HG03175 (cell line): ENCODE measurements around the gene TRIM67.
"Not testable (repeated sequence)": the region's sequence is repeated elsewhere in the genome, so short reads cannot be mapped to it uniquely, and the experiment has no call there.

Source experiments
- ATAC-seq: cut with Tn5 transposase; IDR thresholded peaks from one replicate; pipeline ENCODE4 v1.9.1; 2021; ENCODE audit warnings: mild to moderate bottlenecking, moderate library complexity; ENCODE audit not compliant: unreplicated experiment

TRIM67 gene

DNA sequence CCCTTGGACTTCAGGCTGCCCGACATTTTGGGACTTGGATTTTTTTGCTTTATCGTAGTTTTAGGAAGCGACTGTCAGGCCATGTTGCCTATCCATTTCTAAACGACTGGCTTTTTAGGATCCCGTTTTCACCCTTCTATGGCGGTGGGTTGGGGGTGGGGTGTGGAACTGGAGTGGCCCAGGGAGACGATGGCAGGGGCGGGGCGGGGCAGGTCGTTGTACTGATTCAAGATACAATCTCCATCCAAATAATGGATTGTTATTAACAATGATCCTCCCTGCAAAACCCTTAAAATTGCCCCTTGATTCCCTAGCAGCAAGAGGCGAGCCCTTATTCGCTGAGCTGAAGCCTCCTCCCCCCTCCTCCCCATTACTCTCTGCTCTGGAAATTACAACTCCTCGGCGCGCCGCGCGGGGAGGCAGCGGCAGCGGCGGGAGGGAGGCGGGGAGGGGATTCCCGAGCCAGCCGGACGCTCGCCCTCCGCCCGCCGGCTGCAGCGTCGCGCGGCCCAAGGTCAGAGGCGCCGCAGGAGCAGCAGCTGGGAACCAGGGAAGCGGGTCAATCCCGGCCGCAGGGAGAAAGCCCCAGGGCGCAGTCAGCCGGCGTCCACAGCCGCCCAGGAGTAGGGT is at the start of gene TRIM67:
Gene TRIM67, plus strand, starts transcription at position 392 of the 630 bp plus-strand sequence. CDS start 912 bp downstream, outside the sequence.
- peak; percentile 22 for ATAC-seq

- no peak for ATAC-seq
Measured at GRCh38 chr1:231116738-231117137, 45.1 kb upstream of the TRIM67 start.

DNA sequence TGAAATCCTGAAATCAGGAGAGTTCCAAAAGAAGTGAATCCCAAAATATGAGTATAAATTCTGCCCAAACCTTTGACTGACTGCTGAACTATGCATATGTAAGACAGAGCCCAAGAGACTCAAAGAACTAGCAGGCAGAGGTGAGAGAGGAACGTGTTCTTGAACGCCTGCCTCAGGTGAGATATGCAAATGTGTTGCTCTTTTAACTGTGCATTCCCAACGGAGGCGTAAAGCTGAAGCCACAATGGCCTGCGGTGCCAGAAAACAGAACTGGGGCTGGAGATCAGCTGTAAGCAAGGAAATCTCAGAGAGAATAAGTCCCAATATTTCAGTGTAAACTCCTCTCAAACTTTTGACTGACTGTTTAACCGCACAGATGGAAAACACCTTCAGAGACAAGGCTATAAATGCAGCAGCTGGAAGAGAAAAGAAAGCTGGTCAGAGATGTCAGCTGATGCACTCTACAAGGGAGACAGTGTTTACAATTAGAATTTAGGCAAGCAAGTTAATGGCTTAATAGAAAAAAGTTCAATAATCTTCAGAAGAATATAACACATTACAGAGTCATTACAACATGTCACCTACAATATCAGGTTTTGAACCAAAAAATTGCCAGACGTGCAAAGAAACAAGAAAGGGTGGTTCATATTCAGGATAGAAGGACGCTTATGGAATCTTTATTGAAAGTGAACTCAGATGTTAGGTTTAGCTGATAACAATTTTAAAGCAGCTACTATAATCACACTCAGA is 43.0 kb upstream of the TRIM67 start:
- no peak for ATAC-seq

- ATAC-seq, result no peak
Measured at GRCh38 chr1:231121533-231121932, 40.3 kb upstream of the TRIM67 start.

GRCh38 chr1:231122143-231122542 is 39.7 kb upstream of the TRIM67 start:
- ATAC-seq, result no peak

DNA sequence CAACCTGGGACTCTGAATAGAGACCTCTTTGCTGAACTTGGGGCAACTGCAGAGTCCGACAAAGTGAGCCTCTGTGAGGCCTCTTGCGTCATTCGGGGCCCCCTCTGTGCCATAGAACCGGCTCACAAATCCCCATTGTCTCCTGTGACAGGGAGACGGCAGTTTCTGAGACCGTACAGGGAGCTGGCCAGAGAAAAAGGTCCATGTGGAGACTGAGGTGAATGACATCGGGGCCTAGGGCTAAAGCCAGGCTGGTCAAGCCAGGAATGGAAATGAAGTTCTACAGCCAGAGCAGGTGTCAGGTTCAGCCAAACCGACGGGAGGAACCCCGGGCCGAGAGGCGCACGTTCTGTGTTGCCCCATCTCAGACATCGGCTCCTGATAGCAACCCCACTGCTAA is 37.1 kb upstream of the TRIM67 start:
- ATAC-seq, result no peak

- ATAC-seq, result no peak
Measured at GRCh38 chr1:231125972-231126580, 35.8 kb upstream of the TRIM67 start.

- not testable (repeated sequence) for ATAC-seq
Measured at GRCh38 chr1:231127106-231127505, 34.8 kb upstream of the TRIM67 start.

DNA sequence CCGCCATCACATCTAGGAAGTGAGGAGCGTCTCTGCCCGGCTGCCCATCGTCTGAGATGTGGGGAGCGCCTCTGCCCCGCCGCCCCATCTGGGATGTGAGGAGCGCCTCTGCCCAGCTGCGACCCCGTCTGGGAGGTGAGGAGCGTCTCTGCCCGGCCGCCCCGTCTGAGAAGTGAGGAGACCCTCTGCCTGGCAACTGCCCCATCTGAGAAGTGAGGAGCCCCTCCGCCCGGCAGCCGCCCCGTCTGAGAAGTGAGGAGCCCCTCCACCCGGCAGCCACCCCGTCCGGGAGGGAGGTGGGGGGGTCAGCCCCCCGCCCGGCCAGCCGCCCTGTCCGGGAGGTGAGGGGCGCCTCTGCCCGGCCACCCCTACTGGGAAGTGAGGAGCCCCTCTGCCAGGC is 33.4 kb upstream of the TRIM67 start:
- ATAC-seq, result not testable (repeated sequence)

GRCh38 chr1:231130544-231130943 is 31.3 kb upstream of the TRIM67 start:
- ATAC-seq, result no peak

- not testable (repeated sequence) for ATAC-seq
Measured at GRCh38 chr1:231132591-231132990, 29.3 kb upstream of the TRIM67 start.

GRCh38 chr1:231134624-231135023 is 27.2 kb upstream of the TRIM67 start:
- no peak for ATAC-seq

DNA sequence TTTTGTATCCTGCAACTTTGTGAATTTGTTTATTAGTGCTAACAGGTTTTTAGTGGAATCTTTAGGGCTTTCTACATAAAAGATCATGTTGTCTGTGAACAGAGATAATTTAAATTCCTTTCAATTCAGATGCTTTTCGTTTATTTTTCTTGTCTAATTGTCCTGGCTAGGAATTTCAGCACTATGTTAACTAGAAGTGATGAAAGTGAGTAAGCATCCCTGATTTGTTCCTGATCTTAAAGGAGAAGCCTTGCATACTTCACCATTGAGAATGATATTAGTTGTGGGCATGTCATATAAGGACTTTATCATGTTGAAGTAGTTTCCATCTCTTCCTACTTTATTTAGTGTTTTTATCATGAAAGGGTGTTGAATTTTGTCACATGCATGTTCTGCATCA is 23.6 kb upstream of the TRIM67 start:
- ATAC-seq, result no peak

GRCh38 chr1:231139125-231139649 is 22.7 kb upstream of the TRIM67 start:
- ATAC-seq, result no peak

DNA sequence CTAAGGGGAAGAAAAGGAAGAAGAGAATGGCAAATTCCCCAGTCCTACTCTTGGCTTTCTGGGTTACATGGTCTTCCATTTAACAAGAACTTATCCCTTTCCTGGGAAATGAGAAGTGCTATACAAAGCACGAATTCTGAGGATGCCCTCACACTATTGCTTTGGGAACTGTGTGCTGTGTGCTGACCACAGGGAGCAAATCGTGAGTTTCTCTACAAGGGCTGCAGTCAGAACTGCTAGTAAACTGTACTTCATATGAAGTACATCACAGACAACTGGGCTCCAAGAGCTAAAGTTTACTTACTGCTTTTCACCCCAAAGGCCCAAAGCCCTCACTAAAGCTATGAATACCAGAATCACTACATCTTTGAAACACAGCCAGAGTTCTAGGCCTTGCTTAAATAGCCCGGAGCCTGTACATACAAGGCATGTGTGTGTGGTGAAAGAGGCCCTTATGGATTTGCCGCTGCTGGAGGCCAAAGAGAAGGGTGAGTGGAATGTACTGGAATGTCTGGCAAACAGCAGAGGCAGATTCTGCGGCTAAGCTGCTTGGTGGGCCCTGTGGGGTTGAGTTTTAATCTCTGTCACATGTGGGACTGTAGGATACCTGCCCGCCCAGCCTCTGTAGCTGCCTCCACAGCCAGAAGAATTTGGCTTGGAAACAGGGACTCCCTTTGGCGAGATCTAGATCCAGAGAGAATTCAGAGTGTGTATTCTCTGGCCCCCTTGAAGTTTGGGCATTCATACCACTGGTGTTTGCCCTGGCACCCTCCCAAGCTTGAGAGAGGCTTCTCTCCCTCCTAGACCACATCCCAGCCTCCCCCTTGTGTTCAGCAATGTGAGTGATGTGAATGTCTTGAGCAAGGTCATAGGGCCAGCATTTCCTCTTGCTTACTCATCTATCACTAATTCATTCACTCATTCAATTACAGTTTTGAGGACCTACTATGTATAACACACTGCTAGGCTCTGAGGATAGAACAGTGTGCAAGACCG is 21.9 kb upstream of the TRIM67 start:
- no peak for ATAC-seq

- ATAC-seq, result no peak
Measured at GRCh38 chr1:231144416-231145193, 17.3 kb upstream of the TRIM67 start.

GRCh38 chr1:231147896-231148295 is 14.0 kb upstream of the TRIM67 start:
- ATAC-seq, result no peak

GRCh38 chr1:231151811-231152210 is 10.0 kb upstream of the TRIM67 start:
- ATAC-seq, result no peak

GRCh38 chr1:231153726-231154125 is 8.1 kb upstream of the TRIM67 start:
- no peak for ATAC-seq

DNA sequence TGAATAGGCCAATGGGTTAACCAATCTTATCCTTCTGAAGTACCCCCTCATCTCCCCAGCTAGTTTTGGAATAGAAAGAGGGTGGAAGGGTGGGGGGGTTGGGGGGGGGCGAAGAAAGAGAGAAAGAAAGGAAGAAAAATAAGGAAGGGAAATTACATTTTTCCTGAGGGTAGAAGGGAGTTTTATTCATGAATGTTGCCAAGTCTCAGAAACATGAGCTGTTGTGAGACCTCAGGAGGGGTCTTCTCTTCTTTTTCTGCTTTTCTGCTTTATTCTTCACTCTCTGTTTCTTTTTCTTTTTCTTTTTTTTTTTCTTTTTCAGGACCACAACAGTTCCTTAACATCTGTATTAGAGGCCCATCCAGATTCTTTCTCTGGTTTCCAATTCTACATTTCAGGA is 6.0 kb upstream of the TRIM67 start:
- no peak for ATAC-seq
